GM19043 (cell line): Measurements from ENCODE around the gene POLE.

Experiments used
- ATAC-seq: cut with Tn5 transposase; IDR thresholded peaks from one replicate; pipeline ENCODE4 v1.9.1; 2021; ENCODE audit warnings: low read depth; ENCODE audit not compliant: unreplicated experiment

The POLE gene

DNA sequence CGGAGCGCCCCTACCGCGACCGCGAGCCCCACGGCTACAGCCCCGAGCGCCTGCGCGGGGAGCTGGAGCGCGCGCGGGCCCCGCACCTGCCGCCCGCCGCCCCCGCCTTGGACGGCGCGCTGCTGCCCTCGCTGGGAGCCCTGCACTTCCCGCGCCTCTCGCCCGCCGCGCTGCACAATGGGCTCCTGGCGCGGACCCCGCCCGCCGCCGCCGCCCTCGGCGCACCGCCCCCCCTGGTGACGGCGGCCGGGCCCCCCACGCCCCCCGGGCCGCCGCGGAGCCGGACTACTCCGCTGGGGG is 103.8 kb downstream of the POLE start:
- ATAC-seq, result no peak

DNA sequence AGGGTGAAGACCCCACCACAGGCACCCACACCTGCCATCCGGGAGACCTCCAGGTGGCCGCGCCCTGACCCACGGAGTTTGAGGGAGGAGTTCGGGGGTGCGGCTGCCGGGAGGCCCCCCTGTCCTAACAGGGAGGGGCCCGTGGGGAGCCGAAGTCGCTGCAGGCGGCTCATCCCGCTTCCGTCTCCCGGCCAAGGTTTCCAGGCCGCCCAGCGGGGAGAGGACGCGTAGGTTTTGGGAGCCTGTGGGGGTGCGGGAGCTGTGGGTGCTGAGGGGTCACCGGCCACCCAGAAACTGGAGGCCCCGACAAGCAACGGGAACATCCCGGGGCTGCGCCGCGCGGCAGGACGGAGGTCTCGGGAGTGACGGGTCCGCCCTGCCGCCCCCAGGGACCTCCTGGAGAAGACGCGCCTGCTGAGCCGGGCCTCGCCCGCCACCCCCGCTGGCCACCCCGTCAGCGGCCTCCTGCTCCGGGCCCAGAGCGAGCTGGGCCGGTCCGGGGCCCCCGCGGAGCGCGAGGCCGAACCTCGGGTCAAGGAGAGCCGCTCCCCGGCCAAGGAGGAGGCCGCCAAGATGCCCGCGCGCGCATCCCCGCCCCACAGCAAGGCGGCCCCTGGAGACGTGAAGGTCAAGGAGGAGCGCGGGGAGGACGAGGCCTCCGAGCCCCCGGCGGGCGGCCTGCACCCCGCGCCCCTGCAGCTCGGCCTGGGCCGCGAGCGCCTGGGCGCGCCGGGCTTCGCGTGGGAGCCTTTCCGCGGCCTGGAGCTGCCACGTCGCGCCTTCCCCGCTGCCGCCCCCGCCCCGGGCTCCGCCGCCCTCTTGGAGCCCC is 104.3 kb downstream of the POLE start:
- ATAC-seq, result no peak

DNA sequence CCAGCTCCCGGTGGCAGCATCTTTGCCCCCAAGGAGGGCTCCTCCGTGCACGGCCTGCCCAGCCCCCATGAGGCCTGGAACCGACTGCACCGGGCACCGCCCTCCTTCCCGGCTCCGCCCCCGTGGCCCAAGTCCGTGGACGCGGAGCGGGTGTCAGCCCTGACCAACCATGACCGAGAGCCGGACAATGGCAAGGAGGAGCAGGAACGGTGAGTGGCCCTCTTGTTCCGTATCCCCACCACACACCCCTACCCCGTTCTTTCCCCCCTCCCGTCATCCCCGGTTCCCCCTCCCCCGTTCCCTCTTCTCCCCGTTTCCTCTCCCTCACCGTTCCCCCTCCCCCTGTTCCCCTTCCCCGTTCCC is 105.1 kb downstream of the POLE start:
- no peak for ATAC-seq

DNA sequence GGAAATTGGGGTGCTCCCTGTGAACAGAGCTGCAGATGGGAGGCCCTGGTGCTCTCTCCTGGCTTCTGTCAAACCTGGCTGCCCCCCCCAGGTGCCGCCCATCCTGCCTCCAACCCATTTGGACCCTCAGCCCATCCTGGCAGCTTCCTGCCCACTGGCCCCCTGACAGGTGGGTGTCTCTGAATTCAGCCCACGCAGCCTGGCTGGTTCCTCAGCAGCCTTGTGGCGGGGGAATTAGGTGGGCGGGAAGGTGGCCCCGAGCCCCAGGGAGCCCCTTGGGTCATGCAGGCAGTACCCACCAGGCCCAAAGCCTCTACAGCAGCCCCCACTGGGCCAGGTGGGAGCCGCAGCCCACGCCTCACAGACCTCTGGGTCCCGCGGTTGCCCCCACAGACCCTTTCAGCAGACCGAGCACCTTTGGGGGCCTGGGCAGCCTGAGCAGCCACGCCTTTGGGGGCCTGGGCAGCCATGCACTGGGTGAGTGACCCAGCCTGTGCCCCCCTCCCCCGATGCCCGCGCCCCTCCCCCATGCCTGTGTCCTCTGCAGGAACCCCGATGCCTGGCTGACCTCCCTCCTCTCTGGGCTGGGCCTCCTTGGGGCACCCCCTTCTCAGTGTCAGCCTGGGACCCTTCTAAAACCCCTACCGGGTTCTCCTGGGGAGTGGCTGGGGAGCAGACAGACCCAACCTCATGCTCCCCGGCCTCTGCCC is 105.6 kb downstream of the POLE start:
- ATAC-seq, result no peak

DNA sequence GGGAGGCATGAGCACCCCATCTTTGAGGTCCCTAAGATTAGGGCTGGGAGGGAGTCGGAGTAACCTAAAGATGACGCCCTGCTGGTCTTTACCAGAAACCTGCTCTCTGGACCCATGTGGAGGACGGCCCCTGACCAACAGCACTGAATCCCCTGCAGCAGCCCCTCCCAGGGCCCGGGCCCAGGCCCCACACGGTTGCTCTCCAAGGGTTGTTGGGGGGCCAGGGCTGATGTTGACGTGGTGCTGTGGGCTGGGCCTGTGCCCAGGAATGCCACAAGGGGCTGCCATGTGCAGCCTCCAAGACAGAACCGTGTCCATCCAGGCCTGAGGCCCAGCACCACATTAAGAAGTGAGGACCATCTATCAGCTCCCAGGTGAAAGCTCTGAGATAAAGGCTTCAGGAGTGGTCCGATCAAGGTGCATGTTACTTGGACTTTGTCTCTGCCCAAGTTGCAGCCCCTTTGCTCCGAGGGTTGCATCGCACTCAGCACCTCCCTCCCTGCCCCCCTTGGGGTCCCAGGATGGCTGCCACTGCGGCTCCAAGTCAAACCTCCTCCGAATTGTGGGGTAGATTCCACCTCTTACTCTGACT is 106.3 kb downstream of the POLE start:
- ATAC-seq, result no peak

DNA sequence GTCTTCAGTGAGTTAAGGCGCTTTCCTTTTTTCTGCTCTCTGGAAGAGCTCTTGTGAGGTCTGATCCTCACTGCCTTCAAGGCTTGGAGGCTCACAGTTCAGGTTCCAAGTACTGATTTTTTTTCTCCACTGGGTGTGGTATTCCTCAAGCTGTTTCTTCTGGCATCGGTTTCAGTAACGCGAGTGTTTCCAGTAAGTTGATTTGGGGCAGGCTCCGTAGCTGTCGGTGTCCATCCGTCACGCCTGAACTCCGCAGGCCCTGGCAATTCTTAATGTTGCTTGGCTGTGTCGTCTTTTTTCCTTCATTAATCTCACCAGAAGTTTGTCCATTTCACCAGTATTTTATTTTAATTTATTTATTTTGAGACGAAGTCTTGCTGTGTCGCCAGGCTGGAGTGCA is 107.4 kb downstream of the POLE start:
- ATAC-seq, result no peak

DNA sequence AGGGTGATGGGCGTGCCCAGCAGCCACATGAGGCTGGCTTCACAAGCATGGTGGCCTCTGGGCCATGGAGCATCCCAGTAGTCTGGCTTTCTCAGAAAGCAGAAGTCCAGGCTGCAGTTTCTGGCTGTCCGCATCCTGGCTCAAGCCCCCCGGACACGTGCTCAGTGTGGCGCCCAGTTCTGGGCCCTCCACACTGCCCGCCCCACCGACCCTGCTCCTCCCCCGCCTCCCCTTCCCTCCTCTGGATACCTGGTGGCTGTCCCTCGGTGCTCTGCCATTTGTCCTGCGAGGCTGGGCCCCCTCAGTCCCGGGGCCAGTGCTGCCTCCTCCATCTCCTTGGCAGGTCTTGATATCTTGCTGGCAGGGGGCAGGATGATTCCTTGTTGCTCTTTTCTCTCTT is 108.3 kb downstream of the POLE start:
- no peak for ATAC-seq

DNA sequence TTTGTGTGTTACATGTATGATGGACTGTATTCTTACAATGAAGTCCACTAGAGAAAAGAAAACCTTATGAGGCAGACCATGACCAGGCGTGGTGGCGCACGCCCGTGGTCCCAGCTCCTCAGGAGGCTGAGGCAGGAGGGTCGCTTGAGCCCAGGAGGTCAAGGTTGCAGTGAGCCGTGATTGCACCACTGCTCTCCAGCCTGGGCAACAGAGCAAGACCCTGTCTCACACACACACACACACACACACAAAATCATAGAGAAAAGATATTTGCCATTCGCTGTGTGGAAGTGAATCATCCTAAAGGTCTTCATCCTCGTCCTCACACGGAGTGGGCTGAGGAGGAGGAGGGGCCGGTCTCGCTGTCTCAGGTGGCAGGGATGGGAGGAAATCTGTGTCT is 109.0 kb downstream of the POLE start:
- ATAC-seq, result no peak

DNA sequence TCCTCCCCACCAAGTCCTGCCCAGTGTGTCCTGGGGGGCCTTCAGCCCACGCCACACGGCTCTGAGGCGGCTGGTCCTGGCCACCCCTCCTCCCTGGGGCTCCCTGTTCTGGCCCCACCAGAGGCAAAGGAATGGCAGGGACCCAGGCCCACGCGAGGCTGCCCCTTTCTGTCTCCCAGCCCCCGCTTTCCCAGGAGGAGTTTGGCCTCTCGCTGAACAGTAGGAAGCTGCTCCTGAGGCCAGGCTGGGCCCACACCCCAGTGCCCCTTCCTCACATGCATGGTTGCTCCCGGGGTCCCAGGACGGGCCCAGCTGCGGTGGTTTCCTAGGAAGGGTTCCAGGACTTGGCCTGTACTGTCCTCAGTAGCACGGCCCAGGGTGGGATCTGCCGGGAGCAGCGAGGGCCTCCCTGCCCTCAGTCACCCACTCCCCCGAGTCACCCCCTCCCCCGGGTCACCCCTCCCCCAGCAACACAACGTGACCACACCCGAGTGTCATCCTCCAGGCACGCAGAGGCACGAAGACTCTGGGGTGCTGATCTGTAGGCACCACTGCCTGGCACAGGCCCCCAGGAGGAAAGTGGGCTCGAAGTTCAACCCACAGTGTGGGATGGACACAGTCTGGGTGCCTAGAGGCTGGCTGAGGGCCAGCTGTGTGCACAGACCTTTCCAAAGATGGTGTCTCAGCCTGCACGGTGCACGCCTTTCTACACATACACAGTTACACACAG is 109.8 kb downstream of the POLE start:
- ATAC-seq, result no peak

DNA sequence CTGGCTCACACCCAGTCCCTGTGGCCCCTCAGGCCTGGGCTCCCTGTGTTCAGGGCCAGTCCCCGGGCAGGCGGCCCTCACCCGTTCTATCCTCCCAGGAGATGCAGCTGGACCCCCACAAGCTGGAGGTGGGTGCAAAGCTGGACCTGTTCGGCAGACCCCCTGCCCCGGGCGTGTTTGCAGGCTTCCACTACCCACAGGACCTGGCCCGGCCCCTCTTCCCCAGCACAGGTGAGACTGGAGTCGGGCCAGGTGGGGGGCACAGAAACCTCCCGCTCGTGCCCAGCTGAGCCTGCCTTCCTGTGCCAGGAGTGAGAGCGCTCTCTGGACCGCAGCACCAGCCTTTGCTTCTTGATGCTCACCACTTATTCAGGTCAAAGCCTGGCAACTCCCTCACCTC is 110.4 kb downstream of the POLE start:
- no peak for ATAC-seq

DNA sequence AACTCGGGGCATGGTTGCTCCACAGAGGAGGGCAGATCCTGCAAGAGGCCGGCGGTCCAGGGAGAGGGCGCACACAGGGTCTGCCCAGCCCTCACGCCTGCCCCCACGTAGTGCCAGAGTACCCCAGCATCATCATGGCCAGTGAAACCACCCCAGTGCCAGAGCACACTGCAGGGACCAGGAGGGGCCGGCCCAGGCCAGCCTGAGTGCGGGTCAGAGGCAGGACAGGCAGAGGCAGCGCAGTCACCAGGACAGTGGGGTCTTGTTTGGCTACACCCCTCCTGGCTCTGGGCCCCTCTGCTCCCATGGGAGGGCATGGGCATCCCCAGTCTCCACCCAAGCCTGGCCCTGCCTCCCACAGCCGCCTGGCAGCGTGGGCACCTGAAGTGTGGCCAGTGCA is 111.5 kb downstream of the POLE start:
- ATAC-seq, result no peak

DNA sequence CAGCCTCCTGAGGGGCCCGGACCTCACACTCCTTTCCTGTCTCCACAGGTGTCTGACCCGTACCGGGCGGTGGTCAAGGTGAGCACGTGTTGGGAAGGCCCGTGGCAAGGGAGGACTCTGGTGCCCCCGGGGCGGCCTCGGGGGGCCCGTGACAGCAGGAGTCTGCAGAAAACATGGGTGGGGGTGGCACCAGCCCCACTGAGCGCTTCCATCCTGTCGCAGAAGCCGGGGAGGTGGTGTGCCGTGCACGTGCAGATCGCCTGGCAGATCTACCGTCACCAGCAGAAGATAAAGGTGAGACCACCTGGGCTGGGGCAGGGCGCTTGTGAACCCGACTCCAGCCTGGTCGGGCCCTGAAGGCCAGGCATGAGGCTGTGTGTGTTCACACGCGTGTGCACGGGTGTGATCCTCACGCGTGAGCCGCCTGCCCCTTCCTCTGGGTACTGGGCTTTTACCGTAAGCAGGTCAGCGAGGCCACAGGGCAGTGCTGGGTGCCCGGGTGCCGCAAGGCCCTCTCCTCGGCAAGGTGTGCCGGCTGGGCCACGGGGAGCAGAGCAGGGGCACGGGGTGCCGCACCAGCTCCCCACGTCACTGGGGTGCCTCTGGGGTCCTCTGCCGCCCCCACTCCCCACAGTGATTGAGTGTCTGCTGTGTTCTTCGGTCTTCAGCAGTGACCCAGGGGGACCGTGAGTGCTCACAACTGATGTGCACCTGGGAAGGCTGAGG is 112.7 kb downstream of the POLE start:
- ATAC-seq, result no peak
